ENCODE results near the gene ZMIZ1.

- TF ChIP-seq MAX (IDR thresholded peaks at IDR 0.05) (no peak), POLR2A (IDR thresholded peaks at IDR 0.05; ENCODE audit: low read length) (no peak), CTCF (IDR thresholded peaks at IDR 0.05) (no peak), EP300 (IDR thresholded peaks at IDR 0.05) (no peak)
- TF ChIP-seq, protein P1, sequence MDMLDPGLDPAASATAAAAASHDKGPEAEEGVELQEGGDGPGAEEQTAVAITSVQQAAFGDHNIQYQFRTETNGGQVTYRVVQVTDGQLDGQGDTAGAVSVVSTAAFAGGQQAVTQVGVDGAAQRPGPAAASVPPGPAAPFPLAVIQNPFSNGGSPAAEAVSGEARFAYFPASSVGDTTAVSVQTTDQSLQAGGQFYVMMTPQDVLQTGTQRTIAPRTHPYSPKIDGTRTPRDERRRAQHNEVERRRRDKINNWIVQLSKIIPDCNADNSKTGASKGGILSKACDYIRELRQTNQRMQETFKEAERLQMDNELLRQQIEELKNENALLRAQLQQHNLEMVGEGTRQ (IDR thresholded peaks at IDR 0.05), result no peak
Measured at GRCh38 chr10:79166312-79166721, 97.6 kb downstream of the ZMIZ1 start.
